ENCODE data around the gene TSPAN13.

DNA sequence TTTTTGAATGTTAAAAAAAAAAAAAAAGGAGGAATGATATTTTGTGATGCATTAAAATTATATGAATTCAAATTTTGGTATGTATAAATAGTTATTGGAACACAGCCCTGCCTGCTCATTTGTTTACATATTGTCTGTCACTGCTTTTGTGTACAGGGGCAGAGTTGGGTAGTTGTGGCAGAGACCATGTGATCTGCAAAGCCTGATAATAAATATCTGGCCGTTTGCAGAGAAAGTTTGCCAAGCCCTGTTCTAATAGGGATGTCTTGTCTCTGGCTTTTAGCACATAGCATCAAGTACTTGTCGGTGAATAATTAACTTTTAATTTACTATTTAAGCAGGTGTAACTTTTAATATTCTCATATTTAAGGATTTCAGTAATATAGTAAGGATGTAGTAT, 19.8 kb downstream of the TSPAN13 start:
- TF ChIP-seq, protein P1, sequence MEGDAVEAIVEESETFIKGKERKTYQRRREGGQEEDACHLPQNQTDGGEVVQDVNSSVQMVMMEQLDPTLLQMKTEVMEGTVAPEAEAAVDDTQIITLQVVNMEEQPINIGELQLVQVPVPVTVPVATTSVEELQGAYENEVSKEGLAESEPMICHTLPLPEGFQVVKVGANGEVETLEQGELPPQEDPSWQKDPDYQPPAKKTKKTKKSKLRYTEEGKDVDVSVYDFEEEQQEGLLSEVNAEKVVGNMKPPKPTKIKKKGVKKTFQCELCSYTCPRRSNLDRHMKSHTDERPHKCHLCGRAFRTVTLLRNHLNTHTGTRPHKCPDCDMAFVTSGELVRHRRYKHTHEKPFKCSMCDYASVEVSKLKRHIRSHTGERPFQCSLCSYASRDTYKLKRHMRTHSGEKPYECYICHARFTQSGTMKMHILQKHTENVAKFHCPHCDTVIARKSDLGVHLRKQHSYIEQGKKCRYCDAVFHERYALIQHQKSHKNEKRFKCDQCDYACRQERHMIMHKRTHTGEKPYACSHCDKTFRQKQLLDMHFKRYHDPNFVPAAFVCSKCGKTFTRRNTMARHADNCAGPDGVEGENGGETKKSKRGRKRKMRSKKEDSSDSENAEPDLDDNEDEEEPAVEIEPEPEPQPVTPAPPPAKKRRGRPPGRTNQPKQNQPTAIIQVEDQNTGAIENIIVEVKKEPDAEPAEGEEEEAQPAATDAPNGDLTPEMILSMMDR (conservative IDR thresholded peaks at IDR 0.05 in 1 of 2, IDR thresholded peaks at IDR 0.05 in 1 of 2; ENCODE audit: low read depth in 1 of 2, low read length in 2 of 2), result no peak
- no peak for TF ChIP-seq EZH2 (IDR thresholded peaks at IDR 0.05; ENCODE audit: low read length, missing control alignments)
